Measurements from ENCODE around the gene ANGPTL8.

DNA sequence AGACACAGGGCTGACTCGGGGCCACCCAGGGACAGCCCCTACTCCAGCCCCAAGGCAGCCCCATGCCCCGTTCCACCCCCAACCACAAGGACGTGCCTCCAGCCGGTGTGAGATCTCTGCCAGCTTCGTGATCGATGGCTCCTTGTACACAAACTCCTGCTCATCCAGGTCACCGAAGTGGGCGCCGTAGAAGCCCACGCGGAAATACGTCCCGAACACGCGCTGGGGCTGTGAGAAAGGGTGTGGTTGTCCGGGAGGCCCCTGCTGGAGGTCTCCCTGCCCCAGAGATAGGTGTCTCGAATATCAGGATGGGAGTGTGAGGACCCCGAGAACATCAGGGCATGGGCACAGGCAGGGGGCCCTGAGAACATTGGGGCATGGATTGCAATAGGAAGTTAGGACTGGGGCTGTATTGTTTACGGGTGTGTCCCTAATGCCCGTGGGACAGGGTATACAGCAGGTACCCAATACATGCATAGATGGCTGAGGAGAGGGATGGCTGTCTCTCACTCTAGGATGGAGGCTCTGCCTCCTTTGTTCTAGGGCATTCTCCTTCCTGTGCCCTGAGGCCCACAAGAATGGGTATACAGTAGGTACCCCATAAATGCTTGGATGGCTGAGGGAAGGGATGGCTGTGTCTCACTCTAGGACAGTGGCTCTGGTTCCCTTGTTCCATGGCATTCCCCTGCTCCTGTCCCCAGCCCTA lies 36.8 kb upstream of the ANGPTL8 start:
- TF ChIP-seq POLR2A (IDR thresholded peaks at IDR 0.05; ENCODE audit: low read length) (no peak), GATA1 (IDR thresholded peaks at IDR 0.05; ENCODE audit: low read depth, low read length) (no peak)
